ENCODE results near the gene PLN.

Gene PLN

GRCh38 chr6:118542184-118542952 lies 5.7 kb upstream of the PLN start:
- DNase-seq, result no peak

- DNase-seq, result no peak
Measured at GRCh38 chr6:118544105-118544504, 4.0 kb upstream of the PLN start.

- no peak for DNase-seq
Measured at GRCh38 chr6:118546164-118546879, 1.8 kb upstream of the PLN start.

- no peak for DNase-seq
Measured at GRCh38 chr6:118546880-118547218, 1.2 kb upstream of the PLN start.

GRCh38 chr6:118548613-118549012 lies 517 bp downstream of the PLN start:
- no peak for DNase-seq

- DNase-seq, result peak; percentile 78
Measured at GRCh38 chr6:118551063-118552053, 3.3 kb downstream of the PLN start.

- DNase-seq, result no peak
Measured at GRCh38 chr6:118553132-118553531, 5.0 kb downstream of the PLN start.

- no peak for DNase-seq
Measured at GRCh38 chr6:118554698-118555097, 6.6 kb downstream of the PLN start.

- DNase-seq, result no peak
Measured at GRCh38 chr6:118558464-118559217, 10.5 kb downstream of the PLN start.

- DNase-seq, result no peak
Measured at GRCh38 chr6:118559659-118560058, 11.6 kb downstream of the PLN start.

- no peak for DNase-seq
Measured at GRCh38 chr6:118562248-118562647, 14.2 kb downstream of the PLN start.

GRCh38 chr6:118562959-118563358 lies 14.9 kb downstream of the PLN start:
- DNase-seq, result no peak

GRCh38 chr6:118565311-118565960 lies 17.3 kb downstream of the PLN start:
- peak; percentile 63 for DNase-seq

GRCh38 chr6:118567974-118568373 lies 19.9 kb downstream of the PLN start:
- DNase-seq, result no peak

GRCh38 chr6:118569498-118569897 lies 21.4 kb downstream of the PLN start:
- peak; percentile 28 for DNase-seq

- DNase-seq, result no peak
Measured at GRCh38 chr6:118571121-118571520, 23.0 kb downstream of the PLN start.

GRCh38 chr6:118574051-118574865 lies 26.2 kb downstream of the PLN start:
- peak; percentile 72 for DNase-seq

- no peak for DNase-seq
Measured at GRCh38 chr6:118577972-118578371, 29.9 kb downstream of the PLN start.

GRCh38 chr6:118578617-118579016 lies 30.5 kb downstream of the PLN start:
- no peak for DNase-seq

GRCh38 chr6:118579786-118580185 lies 31.7 kb downstream of the PLN start:
- DNase-seq, result no peak

Measured in NCI-H1105 treated with DMSO at 0.1 percent for 48 hours (cell line).